ENCODE results near the gene TRERF1. TPM values are rescaled to one million over a fixed set of nuclear protein-coding genes. Genes with fewer than 3 reads are reported as not detected.

TRERF1 gene
- total RNA-seq, 2 donors from 2014 or later: 3.5 to 3.8 TPM

DNA sequence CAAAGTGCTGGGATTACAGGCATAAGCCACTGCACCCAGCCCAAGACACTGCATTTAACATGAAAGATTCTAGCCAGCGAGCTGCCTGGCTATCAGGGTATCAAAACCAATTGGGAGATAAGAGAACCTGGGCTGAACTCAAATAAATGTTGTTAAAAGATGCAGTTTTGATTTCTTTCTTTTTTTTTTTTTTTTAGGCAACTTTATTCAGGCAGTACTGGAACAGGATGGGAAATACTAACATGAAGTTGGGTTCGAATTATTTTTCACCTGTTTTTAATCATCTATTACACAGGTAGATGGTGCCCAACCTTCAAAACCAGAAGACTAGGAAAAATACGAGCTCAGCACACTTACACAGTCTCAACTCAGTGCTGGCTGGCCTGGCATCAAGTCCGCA, 63.7 kb downstream of the TRERF1 start:
- Histone ChIP-seq H3K4me3 (no peak overlapping the region), H3K27ac (no peak overlapping the region), H3K27me3 (no peaks in the 10 kb centered on the region), H3K9ac (ENCODE audit: low read depth in 2 of 2, low read length in 2 of 2) (no peak overlapping the region), H3K9me3 (no peaks in the 10 kb centered on the region), H3K4me1 (no peaks in the 10 kb centered on the region), H3K36me3 (no peaks in the 10 kb centered on the region)
- TF ChIP-seq, protein P1, sequence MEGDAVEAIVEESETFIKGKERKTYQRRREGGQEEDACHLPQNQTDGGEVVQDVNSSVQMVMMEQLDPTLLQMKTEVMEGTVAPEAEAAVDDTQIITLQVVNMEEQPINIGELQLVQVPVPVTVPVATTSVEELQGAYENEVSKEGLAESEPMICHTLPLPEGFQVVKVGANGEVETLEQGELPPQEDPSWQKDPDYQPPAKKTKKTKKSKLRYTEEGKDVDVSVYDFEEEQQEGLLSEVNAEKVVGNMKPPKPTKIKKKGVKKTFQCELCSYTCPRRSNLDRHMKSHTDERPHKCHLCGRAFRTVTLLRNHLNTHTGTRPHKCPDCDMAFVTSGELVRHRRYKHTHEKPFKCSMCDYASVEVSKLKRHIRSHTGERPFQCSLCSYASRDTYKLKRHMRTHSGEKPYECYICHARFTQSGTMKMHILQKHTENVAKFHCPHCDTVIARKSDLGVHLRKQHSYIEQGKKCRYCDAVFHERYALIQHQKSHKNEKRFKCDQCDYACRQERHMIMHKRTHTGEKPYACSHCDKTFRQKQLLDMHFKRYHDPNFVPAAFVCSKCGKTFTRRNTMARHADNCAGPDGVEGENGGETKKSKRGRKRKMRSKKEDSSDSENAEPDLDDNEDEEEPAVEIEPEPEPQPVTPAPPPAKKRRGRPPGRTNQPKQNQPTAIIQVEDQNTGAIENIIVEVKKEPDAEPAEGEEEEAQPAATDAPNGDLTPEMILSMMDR (IDR thresholded peaks at IDR 0.05): no peak
- intact Hi-C loops (cut with DNase I): no loop called here
- DNase-seq: no peak

DNA sequence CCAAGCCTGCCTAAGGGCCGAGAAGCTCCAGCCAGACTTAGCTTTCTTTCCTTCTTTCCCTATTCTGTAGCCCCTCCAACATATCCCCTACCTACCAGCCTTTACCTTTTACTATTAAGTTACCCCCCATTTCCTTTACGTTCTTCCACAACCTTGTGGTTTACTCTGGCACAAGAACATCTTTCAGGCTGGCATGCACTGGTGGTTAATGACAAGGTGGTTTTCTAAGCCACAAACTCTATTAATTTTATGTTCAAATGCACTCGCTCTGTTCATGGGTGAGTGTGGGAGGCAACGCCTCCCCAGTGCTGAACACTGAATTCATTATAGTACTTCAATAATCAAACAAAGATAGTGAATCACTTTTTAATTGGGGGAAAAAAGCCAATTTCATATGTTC, 64.4 kb downstream of the TRERF1 start:
- Histone ChIP-seq H3K4me1 (no peaks in the 10 kb centered on the region), H3K36me3 (no peaks in the 10 kb centered on the region), H3K27ac (no peak overlapping the region), H3K27me3 (no peaks in the 10 kb centered on the region), H3K9me3 (no peaks in the 10 kb centered on the region), H3K4me3 (no peak overlapping the region), H3K9ac (ENCODE audit: low read depth in 2 of 2, low read length in 2 of 2) (no peak overlapping the region)
- DNase-seq: no peak
- intact Hi-C loops (cut with DNase I): no loop called here
- TF ChIP-seq, protein P1 (IDR thresholded peaks at IDR 0.05): no peak

DNA sequence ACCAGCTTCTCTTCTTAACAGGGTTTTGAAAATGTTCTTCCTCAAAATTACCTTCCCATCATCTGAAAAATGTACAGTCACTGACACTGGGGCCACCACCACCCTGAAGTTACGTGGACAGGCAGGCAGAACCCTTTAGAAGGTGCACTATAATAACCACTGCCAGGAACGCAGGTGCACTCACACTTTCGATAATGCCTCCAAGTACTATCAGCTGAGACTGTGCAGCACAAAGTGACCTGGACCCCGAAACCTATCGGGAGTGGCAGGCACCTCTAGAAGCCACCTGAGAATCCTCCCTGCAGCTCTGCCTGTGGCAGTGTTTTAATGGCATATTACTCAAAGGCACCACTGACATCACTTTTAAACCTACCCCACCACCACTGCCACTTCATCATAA, 66.4 kb downstream of the TRERF1 start:
- no peaks in the 10 kb centered on the region for H3K9me3 ChIP-seq
- H3K4me3 ChIP-seq: no peak overlapping the region
- TF ChIP-seq, protein P1 (IDR thresholded peaks at IDR 0.05): no peak
- no peak overlapping the region for H3K9ac ChIP-seq (ENCODE audit: low read depth in 2 of 2, low read length in 2 of 2)
- H3K36me3 ChIP-seq: no peaks in the 10 kb centered on the region
- intact Hi-C loops (cut with DNase I): no loop called here
- no peaks in the 10 kb centered on the region for H3K4me1 ChIP-seq
- no peaks in the 10 kb centered on the region for H3K27me3 ChIP-seq
- H3K27ac ChIP-seq: no peak overlapping the region
- no peak for DNase-seq

DNA sequence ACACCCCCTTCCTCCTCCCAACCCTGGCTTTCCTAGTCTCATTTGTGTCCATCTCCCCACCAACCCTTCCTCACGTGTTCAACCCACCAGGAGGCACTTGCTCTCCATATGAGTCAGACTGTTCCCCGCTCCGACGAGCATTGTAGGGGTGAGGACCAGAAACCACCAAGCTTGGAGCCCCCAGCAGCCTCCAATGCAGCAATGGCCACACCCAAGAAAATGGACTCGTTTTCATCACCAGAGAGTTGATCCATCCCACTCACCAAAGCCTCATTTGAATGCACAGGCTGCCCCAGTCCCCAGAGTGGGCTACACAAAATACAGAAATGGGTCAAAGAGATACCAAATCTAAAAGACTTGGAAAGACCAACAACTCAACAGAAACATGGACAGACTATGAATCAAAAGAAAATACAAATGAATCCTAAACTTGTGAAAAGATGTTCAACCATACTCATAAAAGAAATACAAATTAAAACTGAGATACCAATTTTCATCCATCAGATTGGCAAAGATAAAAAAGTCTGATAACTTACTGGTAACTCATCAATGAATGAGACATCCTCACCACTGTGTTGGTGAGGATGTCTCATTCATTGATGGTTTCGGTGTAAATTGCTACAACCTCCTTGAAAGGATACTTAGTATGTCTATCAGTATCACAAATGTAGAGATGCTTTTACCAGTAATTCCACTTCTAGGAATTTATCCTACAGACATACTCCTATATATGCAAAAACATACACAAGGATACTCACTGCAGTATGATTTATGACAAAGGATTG, 68.1 kb downstream of the TRERF1 start:
- intact Hi-C loops (cut with DNase I): no loop called here
- no peaks in the 10 kb centered on the region for H3K9me3 ChIP-seq
- no peak for DNase-seq
- H3K4me1 ChIP-seq: no peaks in the 10 kb centered on the region
- TF ChIP-seq, protein P1 (IDR thresholded peaks at IDR 0.05): no peak
- H3K4me3 ChIP-seq: no peak overlapping the region
- H3K9ac ChIP-seq (ENCODE audit: low read depth in 2 of 2, low read length in 2 of 2): no peak overlapping the region
- H3K27me3 ChIP-seq: no peaks in the 10 kb centered on the region
- no peak overlapping the region for H3K27ac ChIP-seq
- H3K36me3 ChIP-seq: no peaks in the 10 kb centered on the region

DNA sequence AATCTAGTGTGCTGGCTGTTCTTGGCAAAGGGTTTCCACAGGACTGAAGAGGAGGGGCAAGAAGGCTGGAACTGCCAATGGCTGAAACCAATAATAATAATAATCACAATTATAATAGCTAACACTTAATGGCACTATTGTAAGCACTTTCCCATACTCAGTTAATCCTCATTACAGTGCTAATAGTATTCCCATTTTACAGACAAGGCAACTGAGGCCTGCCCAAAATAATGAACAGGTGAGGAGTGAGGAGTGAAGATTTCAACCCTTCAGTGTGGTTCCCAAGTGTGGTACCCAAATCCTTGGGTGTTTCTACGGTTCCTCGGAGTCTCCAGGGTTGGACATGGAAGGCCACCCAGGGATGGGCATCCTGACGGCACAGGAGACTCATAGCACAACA, 69.9 kb downstream of the TRERF1 start:
- no peak overlapping the region for H3K9ac ChIP-seq (ENCODE audit: low read depth in 2 of 2, low read length in 2 of 2)
- H3K27me3 ChIP-seq: no peaks in the 10 kb centered on the region
- no peaks in the 10 kb centered on the region for H3K9me3 ChIP-seq
- intact Hi-C loops (cut with DNase I): no loop called here
- no peak overlapping the region for H3K27ac ChIP-seq
- TF ChIP-seq, protein P1 (IDR thresholded peaks at IDR 0.05): no peak
- no peak for DNase-seq
- no peaks in the 10 kb centered on the region for H3K4me1 ChIP-seq
- H3K36me3 ChIP-seq: no peaks in the 10 kb centered on the region
- H3K4me3 ChIP-seq: no peak overlapping the region
